Measurements from ENCODE around the gene TMX1.

Gene TMX1

GRCh38 chr14:51291016-51291415 is 51.0 kb downstream of the TMX1 start:
- in situ Hi-C loops (cut with HindIII; ENCODE audit: low sequenced_read_pairs), result no loop called here

DNA sequence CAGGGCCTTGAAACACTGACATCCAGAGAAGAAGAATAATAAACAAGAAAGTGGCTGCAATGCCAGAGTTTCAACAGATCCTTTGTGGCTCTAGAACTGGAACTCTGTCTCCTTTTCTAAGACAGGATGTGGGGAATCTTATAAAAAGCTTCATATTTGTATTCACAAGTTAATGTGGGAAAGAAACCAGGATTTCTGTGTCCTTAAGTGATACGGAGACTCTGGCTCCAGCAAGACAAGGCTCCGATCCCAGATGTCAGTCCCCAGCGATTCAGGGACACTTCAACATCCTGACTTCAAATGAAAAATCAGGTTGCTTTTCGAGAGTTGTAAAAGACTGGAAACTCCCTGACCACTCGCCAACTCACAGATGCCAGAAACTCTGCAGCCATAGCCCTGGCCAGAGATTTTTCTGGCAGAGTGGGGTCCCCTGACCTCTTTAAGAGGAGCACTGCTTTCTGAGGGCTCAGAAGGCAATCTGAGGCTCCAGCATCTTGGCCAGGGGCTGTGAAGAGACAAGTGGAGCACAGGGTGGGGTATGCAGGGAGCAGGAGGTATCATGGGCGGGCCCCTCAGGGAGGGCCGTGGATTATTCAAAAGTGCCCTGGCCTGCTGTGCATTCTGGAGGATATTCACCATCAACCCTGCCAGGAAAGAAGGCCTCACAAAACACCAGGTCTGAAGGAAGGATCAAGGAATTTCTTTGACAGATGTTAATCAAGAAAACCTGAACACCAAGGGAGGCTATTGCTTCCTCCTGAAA is 53.3 kb downstream of the TMX1 start:
- in situ Hi-C loops (cut with HindIII; ENCODE audit: low sequenced_read_pairs), result no loop called here

- in situ Hi-C loops (cut with HindIII; ENCODE audit: low sequenced_read_pairs), result no loop called here
These were observed 53.9 kb downstream of the TMX1 start for GRCh38 chr14:51293912-51294389.

DNA sequence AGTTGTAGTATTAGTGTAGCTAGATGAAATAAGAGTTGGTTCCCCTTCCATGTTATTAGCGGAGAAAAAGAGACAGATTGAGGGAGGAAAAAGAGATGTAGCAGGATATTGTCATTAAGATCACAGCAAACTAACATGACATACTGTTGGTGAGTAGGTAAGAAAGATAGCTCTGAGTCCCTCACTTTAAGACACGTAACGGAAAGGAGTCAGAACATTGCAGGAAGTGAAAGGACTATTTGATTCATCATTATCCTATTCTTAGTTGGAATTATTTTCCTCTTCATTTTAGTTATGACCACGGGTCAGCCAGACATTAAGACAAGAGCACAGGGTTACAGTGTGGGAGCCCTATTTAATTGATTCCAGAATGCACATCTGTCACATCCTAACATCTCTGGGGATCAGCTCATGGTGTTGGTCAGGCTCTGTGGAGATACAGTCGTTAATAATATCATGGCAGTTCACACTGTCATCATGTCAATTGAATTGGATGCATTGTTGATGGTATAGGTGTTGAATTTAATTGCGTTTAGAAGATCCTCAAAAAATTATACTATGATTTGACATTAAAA is 55.0 kb downstream of the TMX1 start:
- in situ Hi-C loops (cut with HindIII; ENCODE audit: low sequenced_read_pairs), result no loop called here

GRCh38 chr14:51295646-51296263 is 55.7 kb downstream of the TMX1 start:
- in situ Hi-C loops (cut with HindIII; ENCODE audit: low sequenced_read_pairs), result no loop called here

DNA sequence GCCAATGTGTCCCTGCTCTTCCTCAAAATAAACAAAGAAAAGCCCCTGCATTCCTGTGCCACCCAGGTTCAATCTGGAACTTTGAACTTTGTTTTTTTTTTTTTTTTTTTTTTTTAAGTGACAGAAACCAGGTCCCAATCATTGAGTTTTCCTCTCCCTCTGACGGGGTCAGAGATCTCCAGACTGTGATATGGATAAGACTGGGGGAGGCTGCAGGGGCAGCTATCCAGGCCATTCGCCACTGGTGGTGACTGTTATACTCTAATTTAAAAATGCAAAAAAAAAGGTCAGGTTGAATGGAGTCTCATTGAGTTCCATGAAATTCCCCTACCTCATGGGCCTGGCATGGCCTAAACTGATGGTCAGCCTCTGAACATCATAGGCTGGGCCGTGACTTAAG is 57.0 kb downstream of the TMX1 start:
- in situ Hi-C loops (cut with HindIII; ENCODE audit: low sequenced_read_pairs), result no loop called here

GRCh38 chr14:51298895-51299294 is 58.8 kb downstream of the TMX1 start:
- in situ Hi-C loops (cut with HindIII; ENCODE audit: low sequenced_read_pairs), result no loop called here

- in situ Hi-C loops (cut with HindIII; ENCODE audit: low sequenced_read_pairs), result no loop called here
These were observed 62.4 kb downstream of the TMX1 start for GRCh38 chr14:51302295-51303030.

DNA sequence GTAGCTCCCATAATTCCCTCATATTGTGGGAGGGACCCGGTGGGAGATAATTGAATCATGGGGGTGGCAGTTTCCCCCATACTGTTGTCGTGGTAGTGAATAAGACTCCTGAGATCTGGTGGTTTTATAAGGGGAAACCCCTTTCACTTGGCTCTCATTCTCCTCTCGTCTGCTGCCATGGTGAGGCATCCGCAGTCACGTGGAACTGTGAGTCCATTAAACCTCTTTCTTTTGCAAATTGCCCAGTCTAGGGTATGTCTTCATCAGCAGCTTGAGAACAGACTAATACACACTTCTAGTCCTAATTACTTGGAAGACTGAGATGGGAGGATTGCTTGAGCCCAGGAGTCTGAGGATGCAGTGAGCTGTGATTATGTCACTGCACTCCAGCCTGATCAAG is 64.4 kb downstream of the TMX1 start:
- in situ Hi-C loops (cut with HindIII; ENCODE audit: low sequenced_read_pairs), result no loop called here

- in situ Hi-C loops (cut with HindIII; ENCODE audit: low sequenced_read_pairs), result no loop called here
These were observed 64.9 kb downstream of the TMX1 start for GRCh38 chr14:51304941-51305340.

DNA sequence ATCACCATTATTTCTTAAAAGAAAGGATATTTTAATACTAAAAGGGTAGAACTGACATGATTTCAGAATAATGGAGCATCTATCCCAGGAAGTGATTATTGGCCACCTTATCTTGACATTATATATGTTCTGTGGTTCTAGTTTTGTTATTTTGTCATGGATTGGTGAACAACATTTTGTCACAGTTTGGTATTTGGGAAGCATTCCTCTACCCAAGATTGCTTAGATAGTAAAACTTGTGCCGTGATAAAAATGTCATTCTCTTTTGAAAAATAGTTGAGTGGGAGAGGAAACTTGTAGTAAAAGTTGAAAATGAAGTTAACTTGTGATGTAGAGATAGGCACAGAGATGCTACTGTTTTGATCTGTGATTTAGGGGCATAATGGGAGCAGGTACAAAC is 65.7 kb downstream of the TMX1 start:
- in situ Hi-C loops (cut with HindIII; ENCODE audit: low sequenced_read_pairs), result no loop called here

Data from DLD1 (cell line).